ENCODE measurements around the gene SEC14L3.

The SEC14L3 gene

GRCh38 chr22:30471616-30472318 lies at the start of gene SEC14L3:
TSS of gene SEC14L3 (minus strand) at chr22:30472017. CDS start at chr22:30471958, 59 bp downstream.
- DNase-seq, result no peak

GRCh38 chr22:30519842-30520425 lies 48.1 kb upstream of the SEC14L3 start:
- DNase-seq, result no peak

GRCh38 chr22:30516731-30517130 lies 44.9 kb upstream of the SEC14L3 start:
- DNase-seq, result no peak

- DNase-seq, result no peak
These were observed 44.5 kb upstream of the SEC14L3 start for GRCh38 chr22:30516273-30516672.

GRCh38 chr22:30514252-30514651 lies 42.4 kb upstream of the SEC14L3 start:
- no peak for DNase-seq

- no peak for DNase-seq
These were observed 41.6 kb upstream of the SEC14L3 start for GRCh38 chr22:30513462-30513861.

- no peak for DNase-seq
These were observed 40.1 kb upstream of the SEC14L3 start for GRCh38 chr22:30511911-30512310.

- no peak for DNase-seq
These were observed 39.3 kb upstream of the SEC14L3 start for GRCh38 chr22:30511109-30511508.

GRCh38 chr22:30508216-30508615 lies 36.4 kb upstream of the SEC14L3 start:
- DNase-seq, result no peak

- no peak for DNase-seq
These were observed 35.9 kb upstream of the SEC14L3 start for GRCh38 chr22:30507670-30508069.

GRCh38 chr22:30506507-30506968 lies 34.7 kb upstream of the SEC14L3 start:
- no peak for DNase-seq

- no peak for DNase-seq
These were observed 31.7 kb upstream of the SEC14L3 start for GRCh38 chr22:30503551-30503950.

- no peak for DNase-seq
These were observed 31.1 kb upstream of the SEC14L3 start for GRCh38 chr22:30502911-30503310.

- DNase-seq, result no peak
These were observed 30.3 kb upstream of the SEC14L3 start for GRCh38 chr22:30502153-30502552.

GRCh38 chr22:30500628-30501027 lies 28.8 kb upstream of the SEC14L3 start:
- DNase-seq, result no peak

- DNase-seq, result no peak
These were observed 25.8 kb upstream of the SEC14L3 start for GRCh38 chr22:30497466-30498150.

GRCh38 chr22:30495041-30495784 lies 23.4 kb upstream of the SEC14L3 start:
- no peak for DNase-seq

GRCh38 chr22:30492144-30492543 lies 20.3 kb upstream of the SEC14L3 start:
- no peak for DNase-seq

- DNase-seq, result no peak
These were observed 19.6 kb upstream of the SEC14L3 start for GRCh38 chr22:30491381-30491780.

- DNase-seq, result no peak
These were observed 18.6 kb upstream of the SEC14L3 start for GRCh38 chr22:30490399-30490798.

GRCh38 chr22:30488121-30488520 lies 16.3 kb upstream of the SEC14L3 start:
- DNase-seq, result no peak

GRCh38 chr22:30486661-30487115 lies 14.9 kb upstream of the SEC14L3 start:
- DNase-seq, result no peak

- no peak for DNase-seq
These were observed 14.3 kb upstream of the SEC14L3 start for GRCh38 chr22:30486118-30486517.
